Prostate gland (tissue), 2 donors: Measurements from ENCODE around the gene CLIC5. TPM values are rescaled to one million over a fixed set of nuclear protein-coding genes. Genes with fewer than 3 reads are reported as not detected.

Experiments
- DNase-seq: peaks from one replicate; pipeline ENCODE4 v3.0.0-alpha.2; 2019; ENCODE audit warnings: low spot score
- H3K27ac ChIP-seq, 2 donors: fragments of 200-600 bp; sonication (generic); 2 replicates each; pipeline ENCODE4 v1.5.1; 2017 to 2019
- H3K27me3 ChIP-seq: fragments of 200-600 bp; sonication (generic); replicated peaks from 2 replicates; pipeline ENCODE4 v1.5.1; 2019; ENCODE audit not compliant: insufficient read depth
- H3K36me3 ChIP-seq, 2 donors: fragments of 200-600 bp; sonication (generic); 1 replicate in 1 of 2; 2 replicates in 1 of 2; pipeline versions ENCODE4 v1.5.1 to v1.8.1; 2017 to 2019
- H3K4me1 ChIP-seq: fragments of 200-600 bp; sonication (generic); replicated peaks from 2 replicates; pipeline ENCODE4 v1.5.1; 2019
- H3K4me3 ChIP-seq, 2 donors: fragments of 200-600 bp; sonication (generic); 2 replicates each; pipeline ENCODE4 v1.5.1; 2017 to 2019
- H3K9me3 ChIP-seq: fragments of 200-600 bp; sonication (generic); 2 replicates; pipeline ENCODE4 v1.5.1; 2017
- POLR2A ChIP-seq: fragments of 450-650 bp; IDR thresholded peaks from one replicate; pipeline ENCODE4 v1.6.1; 2016; ENCODE audit warnings: antibody characterized with exemption, mild to moderate bottlenecking
- POLR2AphosphoS5 ChIP-seq: sonication (generic); formaldehyde crosslinking; IDR thresholded peaks from one replicate; pipeline ENCODE4 v1.6.1; 2017; ENCODE audit warnings: antibody characterized with exemption
- WGBS: methylation state at CpG from one replicate; pipeline ENCODE4 v1.1.5; 2018; 5-methylcytosine and 5-hydroxymethylcytosine counted together
- intact Hi-C: fragments of 100-400 bp; cut with DNase I; formaldehyde crosslinking; loops from one replicate; pipeline ENCODE4 v1.14.2; 2022
- total RNA-seq, 2 donors: library from RNA; depleted of rRNA; stranded (reverse); fragments of >200 nt; gene quantifications; one replicate each; pipeline ENCODE4 v1.1.0, GENCODE V29; 2016
- TF ChIP-seq, protein P1 (sequence below), 4 experiments: fragments of 200-600 bp in 2 of 4; fragments of 450-650 bp in 2 of 4; sonication (generic) in 2 of 4; IDR thresholded peaks; 1 replicate in 3 of 4; 2 replicates in 1 of 4; pipeline ENCODE4 v1.5.1; 2016 to 2019; ENCODE audit warnings: antibody characterized with exemption in 4 of 4, mild to moderate bottlenecking in 2 of 4, moderate library complexity in 2 of 4

CLIC5 gene
- total RNA-seq, 2 donors from 2014 or later: 3.2 to 4.5 TPM

DNA sequence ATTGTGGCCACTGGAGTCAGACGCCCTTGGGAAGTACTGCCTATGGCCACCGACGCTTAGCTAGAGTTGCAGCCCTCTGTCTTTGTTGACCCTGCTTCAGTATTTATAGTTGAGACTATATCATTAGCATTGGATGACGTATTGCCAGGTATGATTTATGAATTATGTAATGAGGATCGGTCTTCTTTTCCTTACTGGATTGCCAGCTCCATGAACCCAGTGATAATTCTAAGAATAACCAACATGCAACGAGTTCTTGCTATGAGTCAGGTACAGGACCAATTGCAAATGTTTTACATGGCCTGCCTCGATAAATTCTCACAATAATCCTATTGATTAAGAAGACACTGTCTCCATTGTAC is 63.5 kb downstream of the CLIC5 start:
- WGBS: 73% methylated on average over 7 of the region's 7 CpGs

DNA sequence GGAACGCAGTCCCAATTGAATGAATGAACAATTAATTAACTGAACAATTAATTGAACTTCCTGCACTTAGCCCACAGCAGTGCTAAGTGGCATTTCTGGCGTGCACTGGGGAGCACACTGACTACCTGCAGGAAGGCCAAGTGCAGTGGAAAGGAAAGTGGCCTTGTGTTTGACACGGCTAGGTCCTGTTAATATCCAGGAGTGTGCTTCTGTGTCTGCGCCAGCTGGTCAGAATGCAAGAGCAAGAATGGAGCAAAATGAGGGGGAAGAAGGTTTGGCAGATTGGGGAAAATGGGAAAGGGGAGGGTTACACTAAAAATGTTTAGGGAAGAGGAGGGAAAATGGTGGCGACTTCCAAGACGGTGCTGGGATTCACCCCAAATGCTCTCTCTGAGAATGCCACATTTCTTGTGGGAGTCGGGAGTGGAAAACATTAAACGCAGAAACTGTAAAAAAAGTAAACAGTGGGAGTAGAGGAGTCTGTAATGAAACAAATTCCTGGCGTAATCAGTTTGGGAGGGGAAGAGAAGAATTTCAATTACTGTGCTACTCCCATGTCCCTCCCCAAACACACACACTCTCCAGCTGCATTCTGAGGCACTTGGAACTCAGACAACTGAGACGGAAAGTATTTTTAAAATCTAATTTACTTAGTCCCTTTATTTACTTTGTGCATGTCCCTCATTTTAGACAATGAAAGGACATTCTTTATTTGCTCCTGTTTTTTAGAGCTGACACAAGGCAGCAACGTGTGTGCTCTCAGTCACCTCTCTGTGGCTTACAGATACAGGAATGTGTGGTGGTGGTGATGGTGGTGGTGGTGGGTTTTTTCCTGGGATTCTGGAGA is 64.1 kb downstream of the CLIC5 start:
- Histone ChIP-seq H3K36me3 (no peaks in the 10 kb centered on the region), H3K27ac (no peak overlapping the region), H3K27me3 (no peaks in the 10 kb centered on the region), H3K9me3 (no peaks in the 10 kb centered on the region), H3K4me3 (no peak overlapping the region), H3K4me1 (no peaks in the 10 kb centered on the region)
- WGBS: 42% methylated on average over 11 of the region's 11 CpGs
- no peak for TF ChIP-seq POLR2AphosphoS5
- TF ChIP-seq POLR2A: no peak
- TF ChIP-seq, protein P1, sequence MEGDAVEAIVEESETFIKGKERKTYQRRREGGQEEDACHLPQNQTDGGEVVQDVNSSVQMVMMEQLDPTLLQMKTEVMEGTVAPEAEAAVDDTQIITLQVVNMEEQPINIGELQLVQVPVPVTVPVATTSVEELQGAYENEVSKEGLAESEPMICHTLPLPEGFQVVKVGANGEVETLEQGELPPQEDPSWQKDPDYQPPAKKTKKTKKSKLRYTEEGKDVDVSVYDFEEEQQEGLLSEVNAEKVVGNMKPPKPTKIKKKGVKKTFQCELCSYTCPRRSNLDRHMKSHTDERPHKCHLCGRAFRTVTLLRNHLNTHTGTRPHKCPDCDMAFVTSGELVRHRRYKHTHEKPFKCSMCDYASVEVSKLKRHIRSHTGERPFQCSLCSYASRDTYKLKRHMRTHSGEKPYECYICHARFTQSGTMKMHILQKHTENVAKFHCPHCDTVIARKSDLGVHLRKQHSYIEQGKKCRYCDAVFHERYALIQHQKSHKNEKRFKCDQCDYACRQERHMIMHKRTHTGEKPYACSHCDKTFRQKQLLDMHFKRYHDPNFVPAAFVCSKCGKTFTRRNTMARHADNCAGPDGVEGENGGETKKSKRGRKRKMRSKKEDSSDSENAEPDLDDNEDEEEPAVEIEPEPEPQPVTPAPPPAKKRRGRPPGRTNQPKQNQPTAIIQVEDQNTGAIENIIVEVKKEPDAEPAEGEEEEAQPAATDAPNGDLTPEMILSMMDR (IDR thresholded peaks at IDR 0.05): no peak
- no peak for DNase-seq
- intact Hi-C loops: no loop called here

More for the DNA sequence above, 63.5 kb downstream of the CLIC5 start:
- Histone ChIP-seq H3K27me3 (no peaks in the 10 kb centered on the region), H3K9me3 (no peaks in the 10 kb centered on the region), H3K4me3 (no peak overlapping the region), H3K4me1 (no peaks in the 10 kb centered on the region), H3K36me3 (no peaks in the 10 kb centered on the region), H3K27ac (no peak overlapping the region)
- intact Hi-C loops: no loop called here
- no peak for DNase-seq
- TF ChIP-seq POLR2A (no peak), POLR2AphosphoS5 (no peak)
- TF ChIP-seq, protein P1 (IDR thresholded peaks at IDR 0.05): no peak

DNA sequence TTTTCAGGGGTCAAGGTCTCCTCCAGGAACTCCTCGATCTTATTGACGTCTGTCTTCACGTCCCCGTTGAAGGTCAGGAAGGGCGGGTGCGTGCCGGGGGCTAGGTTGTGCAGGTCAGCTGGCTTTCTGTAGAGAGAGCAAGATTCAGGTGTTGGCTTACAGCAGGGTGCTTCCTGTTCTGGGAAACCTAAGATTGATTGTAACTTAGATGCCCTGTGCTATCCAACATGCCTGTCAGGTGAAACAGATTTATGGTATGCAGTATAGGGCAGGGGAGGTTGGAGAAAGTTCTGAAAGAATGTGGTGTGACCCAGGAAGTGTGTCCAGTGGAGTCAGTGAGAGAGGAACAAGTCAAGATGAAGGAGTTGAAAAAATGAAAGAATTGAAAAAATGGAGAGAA is 66.4 kb downstream of the CLIC5 start:
- no peak overlapping the region for H3K27ac ChIP-seq
- H3K36me3 ChIP-seq: no peaks in the 10 kb centered on the region
- intact Hi-C loops: no loop called here
- TF ChIP-seq POLR2A: no peak
- TF ChIP-seq POLR2AphosphoS5: no peak
- TF ChIP-seq, protein P1 (IDR thresholded peaks at IDR 0.05): no peak
- WGBS: 87% methylated on average over 7 of the region's 7 CpGs
- H3K4me1 ChIP-seq: no peaks in the 10 kb centered on the region
- no peaks in the 10 kb centered on the region for H3K27me3 ChIP-seq
- H3K9me3 ChIP-seq: no peaks in the 10 kb centered on the region
- no peak for DNase-seq
- no peak overlapping the region for H3K4me3 ChIP-seq

DNA sequence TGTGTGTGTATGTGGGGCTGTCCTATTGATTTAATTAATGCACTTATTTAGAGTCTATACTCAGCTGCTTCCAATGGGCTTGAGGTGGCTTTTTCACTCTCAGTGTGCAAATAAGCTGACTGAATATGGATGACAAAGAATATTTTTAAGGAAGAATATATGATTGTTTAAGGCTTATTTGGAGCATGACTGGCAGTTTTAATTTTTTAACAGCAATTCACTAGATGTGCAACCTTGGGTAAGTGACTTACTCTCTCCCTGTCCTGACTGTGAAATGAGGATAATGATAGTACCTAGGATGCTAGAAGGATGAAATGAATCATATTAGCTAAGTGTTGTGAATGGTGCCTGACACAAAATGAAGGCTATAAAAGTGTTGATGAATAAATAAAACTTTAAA is 67.9 kb downstream of the CLIC5 start:
- Histone ChIP-seq H3K27ac (no peak overlapping the region), H3K9me3 (no peaks in the 10 kb centered on the region), H3K27me3 (no peaks in the 10 kb centered on the region), H3K36me3 (no peaks in the 10 kb centered on the region), H3K4me3 (no peak overlapping the region), H3K4me1 (no peaks in the 10 kb centered on the region)
- TF ChIP-seq POLR2AphosphoS5: no peak
- TF ChIP-seq, protein P1 (IDR thresholded peaks at IDR 0.05): no peak
- no peak for TF ChIP-seq POLR2A
- no peak for DNase-seq
- intact Hi-C loops: no loop called here

DNA sequence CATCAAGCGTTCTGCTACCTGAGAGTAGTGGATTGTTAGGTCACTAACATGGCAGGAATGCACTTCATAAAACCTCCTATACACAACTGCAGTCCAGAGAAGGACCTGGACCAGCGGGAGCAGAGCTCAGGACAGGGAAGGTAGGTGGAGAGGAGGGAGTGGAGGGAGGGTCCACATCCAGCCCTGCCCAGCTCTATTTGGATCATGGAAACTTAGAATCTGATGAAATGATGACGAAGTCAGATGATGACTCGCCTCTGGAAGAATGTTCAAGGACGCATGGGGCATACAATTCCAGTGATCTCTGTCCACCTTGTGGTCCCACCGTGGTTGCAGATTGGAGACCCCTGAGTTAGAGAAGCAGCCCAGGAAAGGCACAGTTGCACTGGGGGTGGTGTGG is 68.8 kb downstream of the CLIC5 start:
- WGBS: 93% methylated on average over 6 of the region's 6 CpGs
- H3K4me3 ChIP-seq: no peak overlapping the region
- no peak overlapping the region for H3K27ac ChIP-seq
- no peaks in the 10 kb centered on the region for H3K9me3 ChIP-seq
- no peaks in the 10 kb centered on the region for H3K36me3 ChIP-seq
- no peaks in the 10 kb centered on the region for H3K27me3 ChIP-seq
- TF ChIP-seq, protein P1 (IDR thresholded peaks at IDR 0.05): no peak
- TF ChIP-seq POLR2AphosphoS5 (no peak), POLR2A (no peak)
- no peak for DNase-seq
- H3K4me1 ChIP-seq: no peaks in the 10 kb centered on the region
- intact Hi-C loops: no loop called here
